ENCODE measurements around the gene TRABD2B.

Gene TRABD2B

DNA sequence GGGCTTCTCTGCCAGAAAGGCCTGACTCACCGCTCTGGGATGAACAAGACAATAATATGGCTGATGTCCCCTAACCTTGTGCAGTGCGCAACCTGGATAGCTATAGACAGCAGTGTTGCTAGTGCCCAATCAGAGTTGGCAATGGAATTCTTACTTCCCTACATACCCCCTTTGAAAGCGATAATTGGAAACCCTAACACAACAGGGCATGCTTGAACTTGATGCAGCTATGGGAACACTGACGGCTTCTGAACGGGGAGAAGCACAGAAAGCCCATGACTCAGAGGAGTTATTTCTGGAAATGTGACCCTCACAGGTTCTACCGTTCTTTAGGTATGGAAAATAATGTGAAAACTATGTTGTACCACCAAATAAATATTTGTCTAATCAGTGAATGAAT is 200.6 kb downstream of the TRABD2B start:
- POLR2A ChIA-PET = no interaction called here
- CTCF ChIA-PET = no interaction called here
- Histone ChIP-seq H3K36me3 (ENCODE audit: control insufficient read depth in 2 of 2, insufficient read depth in 1 of 2, low read length in 2 of 2) (no peaks in the 10 kb centered on the region), H3K9me3 (ENCODE audit: control insufficient read depth, insufficient read depth, low read depth, low read length) (no peaks in the 10 kb centered on the region), H3K27ac (ENCODE audit: extremely low read depth, low read depth, low read length) (no peak overlapping the region), H3K4me3 (ENCODE audit: low read depth, low read length) (no peak overlapping the region), H3K4me1 (ENCODE audit: control insufficient read depth, insufficient read depth, low read length) (no peaks in the 10 kb centered on the region)
- TF ChIP-seq GLI2 (tag by site-specific recombination; IDR thresholded peaks at IDR 0.05; ENCODE audit: borderline replicate concordance, low read depth) = no peak

DNA sequence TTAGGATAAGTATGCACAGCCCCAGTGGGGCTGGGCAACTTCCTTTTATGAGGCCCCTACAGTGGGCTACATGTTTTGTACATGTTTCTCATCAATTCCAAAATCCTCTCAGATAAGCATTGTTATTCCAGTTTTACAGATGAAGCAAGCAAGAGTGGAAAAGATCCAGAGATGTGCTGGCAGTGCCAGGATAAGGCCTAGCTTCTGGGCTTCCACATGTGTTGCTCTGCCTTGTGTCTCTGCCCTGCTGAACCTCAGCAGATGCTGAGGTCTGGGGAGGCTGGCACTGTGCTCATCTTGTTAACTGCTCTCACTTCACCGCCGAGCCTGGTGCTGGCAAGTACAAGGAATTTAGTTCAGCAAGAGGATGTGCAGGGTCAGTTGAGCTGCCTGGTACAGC is 202.1 kb downstream of the TRABD2B start:
- no peak for TF ChIP-seq ZNF521 (tag by site-specific recombination; IDR thresholded peaks at IDR 0.05)
- TF ChIP-seq YY2 (tag by site-specific recombination; IDR thresholded peaks at IDR 0.05) = no peak
- TF ChIP-seq KLF1 (tag by site-specific recombination; IDR thresholded peaks at IDR 0.05) = no peak
- TF ChIP-seq KLF9 (tag by site-specific recombination; IDR thresholded peaks at IDR 0.05; ENCODE audit: low read depth) = no peak
- TF ChIP-seq, protein P1, sequence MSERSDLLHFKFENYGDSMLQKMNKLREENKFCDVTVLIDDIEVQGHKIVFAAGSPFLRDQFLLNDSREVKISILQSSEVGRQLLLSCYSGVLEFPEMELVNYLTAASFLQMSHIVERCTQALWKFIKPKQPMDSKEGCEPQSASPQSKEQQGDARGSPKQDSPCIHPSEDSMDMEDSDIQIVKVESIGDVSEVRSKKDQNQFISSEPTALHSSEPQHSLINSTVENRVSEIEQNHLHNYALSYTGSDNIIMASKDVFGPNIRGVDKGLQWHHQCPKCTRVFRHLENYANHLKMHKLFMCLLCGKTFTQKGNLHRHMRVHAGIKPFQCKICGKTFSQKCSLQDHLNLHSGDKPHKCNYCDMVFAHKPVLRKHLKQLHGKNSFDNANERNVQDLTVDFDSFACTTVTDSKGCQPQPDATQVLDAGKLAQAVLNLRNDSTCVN (tag by site-specific recombination; optimal IDR thresholded peaks at IDR 0.05) = no peak
- TF ChIP-seq HOXC10 (CRISPR knock-in tag; IDR thresholded peaks at IDR 0.05) = no peak
- TF ChIP-seq ZNF792 (tag by site-specific recombination; IDR thresholded peaks at IDR 0.05) = no peak
- no peak for TF ChIP-seq ZBTB8A (tag by site-specific recombination; IDR thresholded peaks at IDR 0.05)
- no peak for TF ChIP-seq ZNF146 (tag by site-specific recombination; IDR thresholded peaks at IDR 0.05)
- no peak for TF ChIP-seq ZNF670 (tag by site-specific recombination; IDR thresholded peaks at IDR 0.05; ENCODE audit: low read depth)
- no peak for TF ChIP-seq MEIS1 (CRISPR knock-in tag; IDR thresholded peaks at IDR 0.05; ENCODE audit: borderline replicate concordance)
- TF ChIP-seq ZFP37 (tag by site-specific recombination; IDR thresholded peaks at IDR 0.05) = no peak
- TF ChIP-seq, protein P2, sequence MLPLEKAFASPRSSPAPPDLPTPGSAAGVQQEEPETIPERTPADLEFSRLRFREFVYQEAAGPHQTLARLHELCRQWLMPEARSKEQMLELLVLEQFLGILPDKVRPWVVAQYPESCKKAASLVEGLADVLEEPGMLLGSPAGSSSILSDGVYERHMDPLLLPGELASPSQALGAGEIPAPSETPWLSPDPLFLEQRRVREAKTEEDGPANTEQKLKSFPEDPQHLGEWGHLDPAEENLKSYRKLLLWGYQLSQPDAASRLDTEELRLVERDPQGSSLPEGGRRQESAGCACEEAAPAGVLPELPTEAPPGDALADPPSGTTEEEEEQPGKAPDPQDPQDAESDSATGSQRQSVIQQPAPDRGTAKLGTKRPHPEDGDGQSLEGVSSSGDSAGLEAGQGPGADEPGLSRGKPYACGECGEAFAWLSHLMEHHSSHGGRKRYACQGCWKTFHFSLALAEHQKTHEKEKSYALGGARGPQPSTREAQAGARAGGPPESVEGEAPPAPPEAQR (tag by site-specific recombination; IDR thresholded peaks at IDR 0.05) = no peak
- TF ChIP-seq, protein P3, sequence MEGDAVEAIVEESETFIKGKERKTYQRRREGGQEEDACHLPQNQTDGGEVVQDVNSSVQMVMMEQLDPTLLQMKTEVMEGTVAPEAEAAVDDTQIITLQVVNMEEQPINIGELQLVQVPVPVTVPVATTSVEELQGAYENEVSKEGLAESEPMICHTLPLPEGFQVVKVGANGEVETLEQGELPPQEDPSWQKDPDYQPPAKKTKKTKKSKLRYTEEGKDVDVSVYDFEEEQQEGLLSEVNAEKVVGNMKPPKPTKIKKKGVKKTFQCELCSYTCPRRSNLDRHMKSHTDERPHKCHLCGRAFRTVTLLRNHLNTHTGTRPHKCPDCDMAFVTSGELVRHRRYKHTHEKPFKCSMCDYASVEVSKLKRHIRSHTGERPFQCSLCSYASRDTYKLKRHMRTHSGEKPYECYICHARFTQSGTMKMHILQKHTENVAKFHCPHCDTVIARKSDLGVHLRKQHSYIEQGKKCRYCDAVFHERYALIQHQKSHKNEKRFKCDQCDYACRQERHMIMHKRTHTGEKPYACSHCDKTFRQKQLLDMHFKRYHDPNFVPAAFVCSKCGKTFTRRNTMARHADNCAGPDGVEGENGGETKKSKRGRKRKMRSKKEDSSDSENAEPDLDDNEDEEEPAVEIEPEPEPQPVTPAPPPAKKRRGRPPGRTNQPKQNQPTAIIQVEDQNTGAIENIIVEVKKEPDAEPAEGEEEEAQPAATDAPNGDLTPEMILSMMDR (tag by site-specific recombination; IDR thresholded peaks at IDR 0.05) = no peak
- no peak for TF ChIP-seq ZNF624 (tag by site-specific recombination; IDR thresholded peaks at IDR 0.05)
- no peak for TF ChIP-seq GFI1B (tag by site-specific recombination; IDR thresholded peaks at IDR 0.05)
- TF ChIP-seq ZNF473 (tag by site-specific recombination; IDR thresholded peaks at IDR 0.05) = no peak
- H3K36me3 ChIP-seq (ENCODE audit: control insufficient read depth in 2 of 2, insufficient read depth in 1 of 2, low read length in 2 of 2) = no peaks in the 10 kb centered on the region
- ChIA-PET POLR2A (interaction anchor here (1.1 kb wide), 1 partner anchor 198 kb away, joined by 4 read pairs; no protein-coding TSS in a partner anchor), CTCF (no interaction called here)
- H3K27ac ChIP-seq (ENCODE audit: extremely low read depth, low read depth, low read length) = no peak overlapping the region
- H3K9me3 ChIP-seq (ENCODE audit: control insufficient read depth, insufficient read depth, low read depth, low read length) = no peaks in the 10 kb centered on the region
- no peak overlapping the region for H3K4me3 ChIP-seq (ENCODE audit: low read depth, low read length)
- no peaks in the 10 kb centered on the region for H3K4me1 ChIP-seq (ENCODE audit: control insufficient read depth, insufficient read depth, low read length)

DNA sequence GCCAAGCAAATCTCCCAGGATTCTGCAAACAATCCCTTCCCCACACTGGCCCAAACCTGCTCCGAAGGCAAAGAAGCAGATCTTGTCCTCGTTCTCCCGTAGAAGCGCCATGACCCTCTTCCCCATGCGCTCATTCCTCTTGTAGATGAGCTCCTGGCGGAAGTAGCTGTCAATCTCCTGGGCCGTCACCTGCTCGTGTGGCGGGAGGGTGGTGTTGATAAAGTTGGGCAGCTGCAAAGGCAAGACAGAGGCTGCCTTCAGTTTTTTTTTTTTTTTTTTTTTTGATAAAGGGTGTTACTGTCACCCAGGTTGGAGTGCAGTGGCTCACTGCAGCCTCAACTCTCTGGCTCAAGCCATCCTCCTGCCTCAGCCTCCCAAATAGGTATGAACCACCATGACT is 202.7 kb downstream of the TRABD2B start:
- Histone ChIP-seq H3K27ac (ENCODE audit: extremely low read depth, low read depth, low read length) (no peak overlapping the region), H3K4me1 (ENCODE audit: control insufficient read depth, insufficient read depth, low read length) (no peaks in the 10 kb centered on the region), H3K4me3 (ENCODE audit: low read depth, low read length) (no peak overlapping the region), H3K9me3 (ENCODE audit: control insufficient read depth, insufficient read depth, low read depth, low read length) (no peaks in the 10 kb centered on the region), H3K36me3 (ENCODE audit: control insufficient read depth in 2 of 2, insufficient read depth in 1 of 2, low read length in 2 of 2) (no peaks in the 10 kb centered on the region)
- no peak for TF ChIP-seq ZNF48 (tag by site-specific recombination; IDR thresholded peaks at IDR 0.05)
- no peak for TF ChIP-seq KLF10 (tag by site-specific recombination; IDR thresholded peaks at IDR 0.05)
- TF ChIP-seq ZNF670 (tag by site-specific recombination; IDR thresholded peaks at IDR 0.05; ENCODE audit: low read depth) = no peak
- TF ChIP-seq ZNF175 (tag by site-specific recombination; IDR thresholded peaks at IDR 0.05) = no peak
- no peak for TF ChIP-seq ZNF768 (tag by site-specific recombination; IDR thresholded peaks at IDR 0.05)
- TF ChIP-seq FEZF1 (tag by site-specific recombination; IDR thresholded peaks at IDR 0.05) = no peak
- TF ChIP-seq ZNF610 (tag by site-specific recombination; IDR thresholded peaks at IDR 0.05; ENCODE audit: borderline replicate concordance) = no peak
- TF ChIP-seq KLF7 (tag by site-specific recombination; IDR thresholded peaks at IDR 0.05; ENCODE audit: borderline replicate concordance) = no peak
- CTCF ChIA-PET = no interaction called here
- POLR2A ChIA-PET = interaction anchor here (1.1 kb wide), 1 partner anchor 199 kb away, joined by 4 read pairs; no protein-coding TSS in a partner anchor
